ENCODE results near the gene ARHGEF40.

- TF ChIP-seq POLR2A (IDR thresholded peaks at IDR 0.05; ENCODE audit: low read depth, low read length) (no peak), POLR2AphosphoS5 (IDR thresholded peaks at IDR 0.05; ENCODE audit: low read depth, low read length) (no peak)
Measured at GRCh38 chr14:21084396-21084795, 14.3 kb downstream of the ARHGEF40 start.

Measured in GM12892 (cell line).